GM12864 (cell line): Measurements from ENCODE around the gene DLX2.
A peak's percentile ranks its signal among the peaks of the same experiment; 100 is the strongest.

ENCODE experiments used
- DNase-seq: peaks from one replicate; pipeline ENCODE4 v3.0.0-alpha.2; 2011; ENCODE audit warnings: low read depth
- H3K4me3 ChIP-seq: 2 replicates; pipeline ENCODE4 v1.5.1; 2011; ENCODE audit warnings: mild to moderate bottlenecking, low read depth, low read length, control low read depth
- TF ChIP-seq, protein P1 (sequence below): IDR thresholded peaks from 2 replicates; pipeline ENCODE4 v1.5.1; 2011; ENCODE audit warnings: low read depth, mild to moderate bottlenecking, moderate library complexity, low read length, control low read depth, inconsistent platforms; ENCODE audit errors: missing control alignments

The DLX2 gene

GRCh38 chr2:172084645-172085459, 17.8 kb downstream of the DLX2 start:
- TF ChIP-seq, protein P1, sequence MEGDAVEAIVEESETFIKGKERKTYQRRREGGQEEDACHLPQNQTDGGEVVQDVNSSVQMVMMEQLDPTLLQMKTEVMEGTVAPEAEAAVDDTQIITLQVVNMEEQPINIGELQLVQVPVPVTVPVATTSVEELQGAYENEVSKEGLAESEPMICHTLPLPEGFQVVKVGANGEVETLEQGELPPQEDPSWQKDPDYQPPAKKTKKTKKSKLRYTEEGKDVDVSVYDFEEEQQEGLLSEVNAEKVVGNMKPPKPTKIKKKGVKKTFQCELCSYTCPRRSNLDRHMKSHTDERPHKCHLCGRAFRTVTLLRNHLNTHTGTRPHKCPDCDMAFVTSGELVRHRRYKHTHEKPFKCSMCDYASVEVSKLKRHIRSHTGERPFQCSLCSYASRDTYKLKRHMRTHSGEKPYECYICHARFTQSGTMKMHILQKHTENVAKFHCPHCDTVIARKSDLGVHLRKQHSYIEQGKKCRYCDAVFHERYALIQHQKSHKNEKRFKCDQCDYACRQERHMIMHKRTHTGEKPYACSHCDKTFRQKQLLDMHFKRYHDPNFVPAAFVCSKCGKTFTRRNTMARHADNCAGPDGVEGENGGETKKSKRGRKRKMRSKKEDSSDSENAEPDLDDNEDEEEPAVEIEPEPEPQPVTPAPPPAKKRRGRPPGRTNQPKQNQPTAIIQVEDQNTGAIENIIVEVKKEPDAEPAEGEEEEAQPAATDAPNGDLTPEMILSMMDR = no peak
- peak overlapping the region; percentile 67 for H3K4me3 ChIP-seq
- DNase-seq = peak; percentile 69

GRCh38 chr2:172084395-172084644, 18.4 kb downstream of the DLX2 start:
- DNase-seq = no peak
- peak overlapping the region; percentile 67 for H3K4me3 ChIP-seq
- TF ChIP-seq, protein P1 = no peak

GRCh38 chr2:172083628-172084394, 18.9 kb downstream of the DLX2 start:
- DNase-seq = no peak
- H3K4me3 ChIP-seq = peak overlapping the region; percentile 67; the same call in 1 of the 2 replicates

GRCh38 chr2:172082944-172083627, 19.6 kb downstream of the DLX2 start:
- no peak for DNase-seq
- H3K4me3 ChIP-seq = no peak overlapping the region; the same call in 1 of the 2 replicates
- TF ChIP-seq, protein P1 = no peak

More at GRCh38 chr2:172083628-172084394, 18.9 kb downstream of the DLX2 start:
- TF ChIP-seq, protein P1 = no peak

DNA sequence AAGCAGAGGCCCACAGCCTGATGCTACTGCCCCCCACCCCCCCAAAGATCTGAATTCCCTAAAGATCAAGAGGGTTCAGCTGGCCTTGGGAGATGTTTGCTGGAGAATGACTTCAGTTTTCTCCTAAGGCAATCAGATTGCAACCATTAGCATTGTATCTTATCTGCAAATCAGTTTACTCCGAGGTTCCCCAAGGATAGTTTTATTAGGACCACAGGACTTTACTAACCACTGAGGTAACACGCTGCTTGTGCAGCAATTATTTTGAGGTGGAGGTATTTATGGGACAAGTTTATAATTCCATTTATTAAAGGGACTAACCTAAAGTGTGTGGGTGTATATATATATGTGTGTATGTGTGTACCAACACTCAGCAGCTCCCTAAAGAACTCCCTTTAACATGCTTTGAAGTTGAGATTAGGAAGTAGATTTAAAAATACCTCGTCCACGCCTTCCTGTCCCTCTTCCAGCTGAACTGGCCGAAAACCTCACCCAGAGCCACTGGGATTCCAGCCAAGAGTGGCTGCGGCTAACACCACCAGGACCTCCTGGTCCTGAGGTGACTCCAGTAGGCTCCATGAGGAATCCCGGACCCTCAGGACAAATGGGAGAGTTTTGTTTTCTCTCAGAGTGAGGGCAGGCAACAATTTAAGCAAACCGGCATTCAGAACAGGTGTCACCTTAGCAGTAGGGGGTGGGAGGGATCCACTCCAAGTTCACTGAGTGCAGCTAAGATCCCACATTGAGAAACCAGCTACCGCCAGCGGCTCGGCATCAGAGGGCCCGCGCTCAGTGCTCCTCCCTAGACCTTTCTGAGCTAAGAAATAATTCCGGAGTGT, 20.4 kb downstream of the DLX2 start:
- no peak for DNase-seq
- TF ChIP-seq, protein P1 = no peak
- no peak overlapping the region for H3K4me3 ChIP-seq
